Activated CD4-positive, alpha-beta T cell treated with anti-CD3 and anti-CD28 coated beads, Interleukin-2, amount 50 U/mL, for 48 hours (primary cell): ENCODE measurements around the gene EGF.
"Not testable (repeated sequence)": the region's sequence is repeated elsewhere in the genome, so short reads cannot be mapped to it uniquely, and the experiment has no call there.

ENCODE experiments used
- DNase-seq, 2 experiments: peaks; one replicate each; pipeline ENCODE4 v3.0.0-alpha.2; 2020

EGF gene

GRCh38 chr4:109912706-109913595 is at the start of gene EGF:
EGF (plus strand) TSS chr4:109912883; CDS start chr4:109913336, 453 bp downstream.
- DNase-seq, result no peak

GRCh38 chr4:109864134-109864533 is 48.5 kb upstream of the EGF start:
- no peak for DNase-seq

GRCh38 chr4:109870061-109870460 is 42.6 kb upstream of the EGF start:
- no peak for DNase-seq

GRCh38 chr4:109872065-109872464 is 40.6 kb upstream of the EGF start:
- no peak for DNase-seq

- DNase-seq, result no peak
Observed at GRCh38 chr4:109872950-109873656, 39.6 kb upstream of the EGF start.

GRCh38 chr4:109873791-109874514 is 38.7 kb upstream of the EGF start:
- DNase-seq, result no peak

GRCh38 chr4:109875106-109875505 is 37.6 kb upstream of the EGF start:
- no peak for DNase-seq

- not testable (repeated sequence) for DNase-seq
Observed at GRCh38 chr4:109875553-109875952, 37.1 kb upstream of the EGF start.

GRCh38 chr4:109876634-109877265 is 35.9 kb upstream of the EGF start:
- no peak for DNase-seq

GRCh38 chr4:109877400-109877799 is 35.3 kb upstream of the EGF start:
- no peak for DNase-seq

- no peak for DNase-seq
Observed at GRCh38 chr4:109878355-109878754, 34.3 kb upstream of the EGF start.

GRCh38 chr4:109879081-109879480 is 33.6 kb upstream of the EGF start:
- no peak for DNase-seq

GRCh38 chr4:109879636-109880314 is 32.9 kb upstream of the EGF start:
- no peak for DNase-seq

- DNase-seq, result no peak
Observed at GRCh38 chr4:109886303-109886702, 26.4 kb upstream of the EGF start.

GRCh38 chr4:109887071-109887470 is 25.6 kb upstream of the EGF start:
- DNase-seq, result no peak

- DNase-seq, result no peak
Observed at GRCh38 chr4:109890076-109890475, 22.6 kb upstream of the EGF start.

- DNase-seq, result no peak
Observed at GRCh38 chr4:109902559-109903251, 10.0 kb upstream of the EGF start.

GRCh38 chr4:109908731-109909130 is 4.0 kb upstream of the EGF start:
- DNase-seq, result no peak

GRCh38 chr4:109910256-109910655 is 2.4 kb upstream of the EGF start:
- DNase-seq, result no peak

GRCh38 chr4:109913596-109914241 is 1.0 kb downstream of the EGF start:
- DNase-seq, result no peak

- DNase-seq, result no peak
Observed at GRCh38 chr4:109914322-109914721, 1.6 kb downstream of the EGF start.
